Parietal lobe (tissue), 2 donors: ENCODE results near the gene PRR14. TPM values are rescaled to one million over a fixed set of nuclear protein-coding genes. Genes with fewer than 3 reads are reported as not detected.

Source experiments
- small RNA-seq: library from RNA; depleted of rRNA; stranded (forward); fragments of <200 nt; gene quantifications from one replicate; pipeline ENCODE3, GENCODE V24; 2014; ENCODE audit warnings: low replicate concordance
- total RNA-seq: library from RNA; depleted of rRNA; stranded (reverse); fragments of >200 nt; gene quantifications from one replicate; pipeline ENCODE4 v1.2.3, GENCODE V29; 2014

Gene PRR14
- 16.3 TPM for total RNA-seq

DNA sequence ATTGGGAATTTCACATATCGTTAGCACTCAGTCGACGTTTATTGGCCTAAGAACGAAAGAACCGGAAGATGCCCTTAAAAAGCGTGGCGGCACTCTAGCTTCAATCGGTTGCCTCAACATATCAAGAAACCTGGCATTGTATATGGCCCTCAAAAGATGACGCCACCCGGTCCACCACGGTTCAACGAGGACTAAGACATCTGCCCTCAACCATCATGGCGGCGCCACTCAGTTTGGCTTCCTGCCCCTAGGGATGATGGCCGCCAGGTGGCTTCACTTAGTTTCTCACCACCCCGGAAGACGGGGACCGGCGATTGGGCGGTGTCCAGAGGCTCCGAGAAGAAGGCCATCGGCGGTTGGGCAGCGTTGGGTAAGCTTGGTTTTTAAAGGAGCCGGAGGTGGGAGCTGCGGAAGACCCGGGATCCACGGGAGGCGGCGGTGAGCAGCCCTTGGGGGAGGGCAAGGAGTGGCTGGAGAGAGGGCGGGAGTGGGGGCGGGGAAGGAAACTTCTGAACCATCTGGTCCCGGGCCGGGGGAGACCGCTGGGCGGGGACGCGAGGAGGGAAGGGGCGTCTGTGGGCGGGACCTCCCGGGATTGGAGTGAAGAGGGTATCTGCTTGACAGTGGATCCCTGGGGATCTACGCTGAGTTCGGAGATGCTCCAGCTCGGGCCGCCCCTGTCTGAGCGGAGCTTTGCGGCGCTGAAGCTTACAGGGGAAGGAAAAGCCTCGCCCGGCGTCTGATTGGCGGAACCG, at the start of gene PRR14:
Gene PRR14, plus strand, starts transcription at position 592 of the 755 bp plus-strand sequence. CDS start 686 bp downstream, outside the sequence.

DNA sequence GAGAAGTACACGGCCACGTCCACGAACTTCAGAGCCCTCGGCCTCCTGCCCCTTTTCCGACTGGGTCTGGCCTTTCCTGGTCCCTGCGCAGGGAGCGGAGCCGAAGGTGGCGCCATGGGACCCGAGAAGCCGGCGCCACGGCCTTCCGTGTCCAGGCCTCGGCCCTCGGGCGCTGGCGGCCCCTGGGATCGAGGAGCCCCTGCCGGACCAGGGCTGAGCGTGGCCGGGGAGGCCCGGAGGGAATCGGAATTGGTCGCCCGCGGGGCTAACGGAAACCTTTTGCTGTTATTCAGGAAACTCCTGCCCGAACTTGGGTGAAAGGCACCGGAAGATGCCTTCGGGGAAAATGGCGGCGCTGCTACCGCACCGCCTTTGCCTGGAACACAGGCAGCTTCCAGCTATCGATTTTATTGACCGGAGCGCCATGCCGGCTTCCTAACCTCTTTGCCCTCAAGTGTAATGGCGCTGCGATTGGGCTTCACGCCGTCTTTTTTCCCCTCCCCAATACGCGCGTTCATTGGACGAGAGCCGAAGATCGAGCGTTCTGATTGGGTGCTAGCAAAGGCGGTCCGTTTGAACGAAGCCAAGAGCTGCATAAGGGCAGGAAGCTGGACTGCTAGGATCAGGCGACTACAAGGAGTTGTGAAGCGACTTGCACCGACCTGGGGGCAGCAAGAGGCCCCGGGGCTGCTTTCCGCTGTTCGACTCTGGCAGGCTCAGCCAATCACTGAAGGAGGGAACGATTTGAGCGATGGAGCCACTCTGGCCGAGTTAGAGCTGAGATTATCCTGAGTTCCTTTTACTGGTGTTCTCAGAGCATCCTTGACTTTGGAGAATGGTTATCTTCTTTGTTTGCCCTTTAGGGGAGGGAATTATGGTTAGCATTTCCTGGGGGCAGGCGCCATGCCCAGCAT, 40.6 kb upstream of the PRR14 start, which contains the start of gene ZNF689:
Gene ZNF689, minus strand, starts transcription at position 464 of the 914 bp plus-strand sequence. Its CDS starts 348 bp downstream, at position 116.

DNA sequence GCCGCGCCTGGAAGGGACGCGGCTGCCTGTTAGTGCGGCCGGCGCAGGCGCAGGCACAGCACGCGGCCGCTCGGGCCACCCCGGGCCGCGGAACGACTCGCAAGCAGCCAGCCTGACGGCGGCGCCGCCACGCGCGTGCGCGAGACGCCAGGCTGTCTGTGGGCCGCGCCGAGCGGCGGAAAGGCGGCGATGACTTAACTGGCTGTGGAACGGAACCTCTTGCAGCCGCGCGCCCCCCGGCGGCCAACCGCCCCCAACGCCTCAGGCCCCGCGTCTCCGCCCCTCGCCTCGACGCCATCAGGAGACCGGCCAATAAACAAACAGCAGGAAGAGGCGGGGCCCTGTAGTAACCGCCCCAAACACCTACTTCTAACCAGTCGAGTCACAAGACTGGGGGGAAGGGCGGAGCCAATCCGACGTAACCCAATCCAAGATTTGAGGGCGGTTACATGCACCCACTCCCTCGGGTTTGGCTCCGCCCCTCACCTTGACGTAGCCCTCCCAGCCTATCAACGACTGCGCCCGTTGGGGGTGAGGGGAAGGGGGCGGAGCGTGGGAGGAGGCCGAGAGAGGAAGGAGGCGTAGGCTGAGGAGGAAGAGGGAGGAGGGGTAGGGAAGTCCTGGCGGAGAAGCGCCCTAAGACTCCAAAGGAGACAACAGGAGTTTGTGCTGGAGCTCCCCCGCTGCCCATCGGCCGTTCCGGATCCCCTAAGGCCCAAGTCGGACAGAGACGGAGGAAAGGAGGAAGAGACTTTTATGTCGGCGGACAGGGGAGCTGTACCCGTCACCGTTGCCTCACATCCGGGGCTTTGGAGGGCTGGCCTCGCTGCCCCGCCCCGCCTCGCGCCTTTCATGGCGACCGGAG, 7.3 kb downstream of the PRR14 start, which contains the start of gene FBRS:
Gene FBRS, plus strand, starts transcription at position 566 of the 865 bp plus-strand sequence. CDS start 1,088 bp downstream, outside the sequence.

DNA sequence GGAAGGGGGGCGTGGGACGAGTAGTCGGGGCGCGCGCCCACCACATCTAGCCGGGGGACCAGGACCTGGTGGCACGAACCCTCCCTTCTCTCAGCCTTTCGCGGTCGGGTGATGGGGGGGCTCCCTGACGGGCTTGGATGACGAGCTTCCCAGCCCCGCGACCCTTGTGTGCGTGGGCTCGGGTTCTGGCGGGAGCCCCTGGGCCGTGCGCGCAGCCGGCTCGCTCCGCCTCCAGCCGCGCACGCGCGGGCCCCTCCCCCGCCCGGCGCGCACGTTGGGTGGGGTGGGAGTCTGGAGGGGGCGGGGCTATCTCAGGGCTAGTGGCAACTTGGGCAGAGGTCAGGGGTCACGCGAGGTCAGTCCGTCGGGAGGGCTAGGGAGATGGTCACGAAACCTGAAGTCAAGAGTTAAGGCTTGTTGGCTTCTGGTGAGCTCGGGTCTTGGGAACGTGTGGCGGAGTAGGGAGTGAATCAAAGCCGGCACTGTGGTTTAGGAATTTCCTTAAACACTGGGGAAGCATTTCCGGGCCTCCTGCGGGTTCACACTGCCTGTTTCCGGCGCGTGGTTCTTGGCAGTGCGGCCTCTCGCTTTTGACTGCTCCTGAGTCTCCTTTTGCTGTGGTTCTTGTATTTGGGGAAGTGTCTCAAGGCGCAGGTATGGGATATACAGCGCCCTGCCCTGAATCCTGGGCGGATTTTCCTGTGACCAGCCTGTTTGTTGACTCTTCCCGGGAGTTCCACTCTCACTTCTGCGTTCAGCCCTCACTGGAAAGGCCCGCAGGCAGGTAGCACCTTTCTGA, 48.3 kb downstream of the PRR14 start, which contains the start of gene SRCAP:
Gene SRCAP, plus strand, starts transcription at position 356 of the 799 bp plus-strand sequence. CDS start 1,654 bp downstream, outside the sequence.

Small RNA genes lying within 50 kb of the gene (small RNA-seq; reads per million reads assigned to genes)
- gene AC093249.1 = not detected
- gene RNU6-1043P = not detected
- gene RNU6-416P = not detected

Other genes starting within 250 kb of the PRR14 start
- gene ZNF771, start 243.4 kb upstream of the PRR14 start, total RNA-seq = 11.6 TPM
- gene DCTPP1, start 220.9 kb upstream of the PRR14 start, total RNA-seq = 16.3 TPM
- 8.1 TPM for gene SEPHS2, start 205.1 kb upstream of the PRR14 start, total RNA-seq
- gene ITGAL, start 178.2 kb upstream of the PRR14 start, total RNA-seq = 1.3 TPM
- 20.0 TPM for gene ZNF768, start 124.4 kb upstream of the PRR14 start, total RNA-seq
- 13.5 TPM for gene ZNF747, start 116.1 kb upstream of the PRR14 start, total RNA-seq
- 13.8 TPM for gene ZNF764, start 92.6 kb upstream of the PRR14 start, total RNA-seq
- 11.3 TPM for gene ZNF688, start 79.2 kb upstream of the PRR14 start, total RNA-seq
- gene ZNF785, start 65.3 kb upstream of the PRR14 start, total RNA-seq = 33.2 TPM
- 11.0 TPM for gene ZNF689, start 40.6 kb upstream of the PRR14 start, total RNA-seq
- gene FBRS, start 7.5 kb downstream of the PRR14 start, total RNA-seq = 26.0 TPM
- 47.3 TPM for gene SRCAP, start 48.2 kb downstream of the PRR14 start, total RNA-seq
- gene PHKG2, start 97.5 kb downstream of the PRR14 start, total RNA-seq = 12.8 TPM
- gene CFAP119, start 111.1 kb downstream of the PRR14 start, total RNA-seq = 5.3 TPM
- gene RNF40, start 111.4 kb downstream of the PRR14 start, total RNA-seq = 124 TPM
- 18.8 TPM for gene ZNF629, start 136.2 kb downstream of the PRR14 start, total RNA-seq
- 47.3 TPM for gene BCL7C, start 243.1 kb downstream of the PRR14 start, total RNA-seq
- gene CTF1, start 245.7 kb downstream of the PRR14 start, total RNA-seq = 0.31 TPM